HG03575 (cell line): Measurements from ENCODE around the gene KSR1.
"Not testable (repeated sequence)": the region's sequence is repeated elsewhere in the genome, so short reads cannot be mapped to it uniquely, and the experiment has no call there.

Experiments used
- ATAC-seq: cut with Tn5 transposase; IDR thresholded peaks from one replicate; pipeline ENCODE4 v1.9.1; 2021; ENCODE audit not compliant: unreplicated experiment, insufficient number of reproducible peaks, low FRiP score; ENCODE audit errors: extremely low read depth

The KSR1 gene

DNA sequence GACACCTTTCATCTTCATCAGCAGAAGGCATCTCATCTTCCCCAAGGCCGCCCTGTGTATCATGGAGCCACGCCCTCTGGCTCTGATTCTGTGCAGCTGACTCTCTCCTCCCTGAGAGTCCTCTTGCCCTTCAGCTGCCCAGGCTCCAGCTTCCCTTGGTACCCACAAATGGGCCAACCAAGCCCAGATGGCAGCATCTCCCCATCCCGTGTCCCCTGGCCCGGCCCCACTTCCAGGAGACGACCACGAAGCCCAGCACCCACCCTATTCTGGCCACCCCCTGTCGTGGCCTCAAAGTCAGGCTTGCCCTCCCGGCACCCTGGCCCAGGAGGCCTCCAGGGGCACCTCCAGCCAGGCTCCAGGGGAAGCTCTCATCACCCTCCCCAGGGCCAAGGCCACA, 31.3 kb upstream of the KSR1 start:
- ATAC-seq: no peak

DNA sequence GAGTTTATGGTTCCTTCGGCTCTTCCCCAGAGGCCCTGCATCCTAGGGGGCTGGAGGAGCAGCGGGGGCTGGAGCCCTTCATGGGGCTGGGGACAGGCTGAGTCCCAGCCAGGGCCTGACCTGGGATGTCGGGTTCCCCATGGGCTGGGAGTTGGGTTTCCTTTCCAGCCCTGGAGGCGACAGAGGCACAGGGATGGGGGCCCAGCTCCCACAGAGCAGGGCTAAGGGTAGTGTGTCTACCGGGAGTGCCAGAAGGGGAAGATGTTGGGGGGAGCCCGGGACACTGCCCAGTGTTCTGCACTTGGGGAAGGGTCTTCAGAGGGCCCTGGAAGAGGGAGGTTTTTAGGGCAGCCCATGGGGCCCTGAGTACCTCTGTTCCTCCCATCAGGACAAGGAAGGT, 30.7 kb upstream of the KSR1 start:
- ATAC-seq: not testable (repeated sequence)

DNA sequence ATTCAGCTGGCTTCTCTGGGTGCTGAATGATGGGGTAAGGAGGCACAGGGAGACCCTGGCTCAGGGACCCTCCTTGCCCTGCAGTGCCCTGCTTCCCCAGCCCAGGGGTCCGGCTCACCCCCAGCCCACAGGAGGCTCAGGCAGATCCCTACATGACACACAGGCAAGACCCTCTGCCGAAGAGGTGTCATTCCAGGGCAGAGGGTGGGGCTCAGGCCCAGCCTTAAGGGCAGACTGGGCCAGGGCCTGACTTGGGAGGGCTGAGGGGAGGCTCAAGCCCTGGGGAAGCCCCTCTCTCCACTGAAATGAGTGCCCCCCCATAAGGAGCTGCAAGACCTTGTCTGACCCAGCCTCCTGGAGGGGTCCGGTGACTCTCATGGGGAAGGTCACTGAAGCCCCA, 30.3 kb upstream of the KSR1 start:
- ATAC-seq: no peak

DNA sequence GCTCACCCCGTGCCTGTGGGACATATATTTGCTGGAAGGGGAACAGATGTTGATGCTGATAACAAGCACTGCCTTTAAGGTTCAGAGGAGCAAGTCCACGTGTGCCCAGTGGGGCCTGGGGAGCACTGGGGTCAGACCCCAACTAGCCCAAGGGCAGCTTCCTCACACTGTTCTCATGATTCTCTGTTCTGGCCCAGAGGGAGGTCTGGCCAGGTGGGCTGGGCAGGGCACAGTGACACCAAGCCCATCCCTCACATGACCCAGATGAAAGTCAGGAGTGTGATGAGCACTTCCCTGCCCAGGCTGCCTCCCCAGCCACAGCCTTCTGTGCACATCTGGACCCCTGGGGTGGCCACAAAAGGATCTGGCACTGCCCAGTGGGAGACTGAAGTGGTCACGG, 29.8 kb upstream of the KSR1 start:
- ATAC-seq: not testable (repeated sequence)

DNA sequence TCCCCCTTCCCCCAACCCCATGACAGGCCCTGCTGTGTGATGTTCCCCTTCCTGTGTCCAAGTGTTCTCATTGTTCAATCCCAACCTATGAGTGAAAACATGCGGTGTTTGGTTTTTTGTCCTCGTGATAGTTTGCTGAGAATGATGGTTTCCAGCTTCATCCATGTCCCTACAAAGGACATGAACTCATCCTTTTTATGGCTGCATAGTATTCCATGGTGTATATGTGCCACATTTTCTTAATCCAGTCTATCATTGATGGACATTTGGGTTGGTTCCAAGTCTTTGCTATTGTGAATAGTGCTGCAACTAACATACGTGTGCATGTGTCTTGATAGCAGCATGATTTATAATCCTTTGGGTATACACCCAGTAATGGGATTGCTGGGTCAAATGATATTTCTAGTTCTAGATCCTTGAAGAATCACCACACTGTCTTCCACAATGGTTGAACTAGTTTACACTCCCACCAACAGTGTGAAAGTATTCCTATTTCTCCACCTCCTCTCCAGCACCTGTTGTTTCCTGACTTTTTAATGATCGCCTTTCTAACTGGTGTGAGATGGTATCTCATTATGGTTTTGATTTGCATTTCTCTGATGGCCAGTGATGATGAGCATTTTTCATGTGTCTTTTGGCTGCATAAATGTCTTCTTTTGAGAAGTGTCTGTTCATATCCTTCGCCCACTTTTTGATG, 28.9 kb upstream of the KSR1 start:
- ATAC-seq: not testable (repeated sequence)

DNA sequence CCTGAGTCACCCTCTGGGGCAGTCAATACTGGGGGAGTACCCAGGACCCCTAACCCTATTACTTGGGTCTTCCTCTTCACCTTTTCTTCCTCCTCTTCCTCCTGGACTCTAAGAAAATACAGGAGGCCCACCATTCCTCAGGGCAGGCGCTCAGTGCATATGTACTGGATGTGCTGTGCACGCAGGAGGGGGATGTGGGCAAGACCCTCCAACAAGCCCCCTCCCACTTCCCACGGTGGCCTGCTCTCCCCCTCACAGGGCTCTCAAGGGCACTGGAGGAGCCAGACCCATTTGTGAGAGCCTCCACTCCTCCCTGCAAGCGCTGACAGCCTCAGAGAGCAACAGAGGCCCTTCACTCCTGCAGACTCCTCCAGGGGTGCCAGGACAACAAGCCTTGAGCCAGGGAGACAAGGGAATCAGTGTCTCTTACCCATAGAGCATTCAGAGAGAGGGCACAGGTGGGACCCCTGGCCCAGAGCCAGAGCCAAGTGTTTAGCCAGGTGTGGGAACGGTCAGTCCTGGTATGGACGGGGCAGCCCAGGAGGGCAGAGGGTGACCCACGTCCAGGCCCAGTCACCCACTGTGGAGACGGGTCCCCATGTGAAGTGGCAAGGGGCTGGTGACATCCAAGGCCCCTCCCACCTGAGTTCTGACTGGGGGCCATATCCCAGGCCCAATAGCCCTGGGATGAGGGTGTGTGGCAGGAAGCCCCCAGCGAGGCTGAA, 27.3 kb upstream of the KSR1 start:
- ATAC-seq: no peak

DNA sequence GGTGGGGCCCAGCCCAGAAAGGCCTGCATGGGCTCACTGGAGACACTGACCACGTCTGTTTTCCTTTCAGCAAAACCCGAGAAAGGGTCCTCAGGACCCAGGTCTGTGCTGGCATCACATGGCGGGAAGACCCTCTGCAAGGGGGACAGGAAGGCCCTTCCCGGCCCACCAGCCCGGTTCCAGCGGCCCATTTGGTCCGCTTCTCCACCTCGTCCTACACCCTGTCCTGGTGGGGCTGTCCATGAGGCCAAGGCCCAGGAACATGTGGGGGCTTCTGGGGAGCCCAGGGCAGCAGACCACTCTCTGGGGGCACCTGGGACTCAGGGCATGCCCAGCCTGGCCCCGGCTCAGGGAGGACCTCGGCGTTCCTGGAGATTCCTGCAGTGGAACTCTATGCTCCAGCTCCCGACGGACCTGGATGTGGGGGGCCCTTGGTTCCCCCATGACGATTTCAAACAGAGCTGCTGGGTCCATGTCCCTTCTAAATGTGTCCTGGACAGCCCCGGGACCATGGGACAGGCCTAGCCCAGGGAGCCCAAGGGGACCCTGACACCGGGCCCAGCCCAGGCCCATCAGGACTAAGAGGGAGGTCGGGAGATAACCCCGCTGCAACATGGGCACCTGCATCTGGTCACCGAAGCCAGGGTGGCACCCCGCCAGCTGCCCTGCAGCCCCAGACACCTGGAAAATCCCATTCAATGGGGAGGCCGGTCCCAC, 26.4 kb upstream of the KSR1 start:
- no peak for ATAC-seq

DNA sequence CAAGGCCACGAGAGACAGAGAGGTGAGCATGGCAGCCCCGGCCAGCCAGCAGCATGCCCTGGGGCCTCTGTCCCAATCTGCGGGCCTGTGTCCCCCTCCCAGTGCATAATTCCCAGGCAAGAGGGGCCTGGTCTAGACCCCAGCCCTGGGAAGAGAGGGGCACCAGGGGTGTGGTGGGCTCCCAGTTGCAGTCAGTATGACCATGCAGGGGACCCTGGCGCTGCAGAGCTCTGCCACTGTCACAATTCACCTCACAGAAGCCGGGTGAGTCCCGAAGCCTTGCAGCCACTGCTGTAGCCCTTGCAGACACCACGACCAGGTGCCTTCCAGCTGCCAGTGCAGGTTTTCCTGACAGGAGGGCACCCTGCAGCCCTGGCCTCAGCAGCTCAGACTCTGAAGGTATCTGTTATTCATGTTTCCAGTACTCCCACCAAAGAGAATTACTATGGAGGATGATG, 25.8 kb upstream of the KSR1 start:
- no peak for ATAC-seq

DNA sequence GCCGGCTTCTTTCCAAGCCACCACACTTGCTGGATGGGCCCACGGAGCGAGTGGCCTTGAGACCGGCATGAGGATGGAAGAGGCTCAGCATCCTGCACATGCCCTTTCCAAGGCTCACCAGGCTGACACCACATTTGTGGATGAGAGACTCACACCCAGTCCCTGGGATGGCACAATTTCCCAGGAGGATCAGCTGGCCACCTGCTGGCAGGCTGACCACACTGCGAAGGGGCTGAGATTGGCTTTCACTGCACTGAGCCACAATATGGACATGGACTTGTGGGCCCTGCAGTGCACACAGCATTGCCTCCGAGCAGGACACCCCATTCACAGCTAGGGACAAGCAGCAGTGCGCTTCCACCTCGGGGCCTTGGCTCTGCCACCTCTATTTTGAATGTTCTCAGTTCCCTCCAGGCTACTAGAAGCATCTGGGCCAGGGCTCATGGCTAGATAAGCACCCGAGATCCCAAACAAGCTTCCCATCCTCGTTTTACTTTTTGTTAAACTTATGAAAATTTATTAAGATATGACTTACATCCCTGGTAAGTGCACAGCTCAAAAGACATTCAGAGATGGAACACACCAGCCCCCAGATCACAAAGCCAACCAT, 25.3 kb upstream of the KSR1 start:
- no peak for ATAC-seq

DNA sequence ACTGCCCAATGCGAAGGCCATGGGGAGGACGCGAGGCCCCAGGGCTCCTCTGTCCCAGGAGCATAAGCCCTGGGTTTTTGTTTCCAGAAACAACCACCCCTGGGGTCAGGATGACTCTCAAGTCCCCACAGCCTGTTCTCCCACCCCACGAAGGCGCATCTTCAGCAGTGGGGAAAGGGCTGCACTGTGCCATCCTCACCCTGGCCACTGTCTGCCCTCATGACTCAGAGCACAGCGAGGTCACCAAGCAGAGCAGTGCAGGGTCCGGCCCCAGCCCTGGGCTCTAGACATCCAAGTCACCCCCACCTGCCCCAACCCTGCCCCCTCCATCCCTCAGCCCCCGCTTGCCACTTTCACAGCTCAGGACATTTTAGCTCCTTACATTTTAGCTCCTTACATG, 22.7 kb upstream of the KSR1 start:
- ATAC-seq: no peak

DNA sequence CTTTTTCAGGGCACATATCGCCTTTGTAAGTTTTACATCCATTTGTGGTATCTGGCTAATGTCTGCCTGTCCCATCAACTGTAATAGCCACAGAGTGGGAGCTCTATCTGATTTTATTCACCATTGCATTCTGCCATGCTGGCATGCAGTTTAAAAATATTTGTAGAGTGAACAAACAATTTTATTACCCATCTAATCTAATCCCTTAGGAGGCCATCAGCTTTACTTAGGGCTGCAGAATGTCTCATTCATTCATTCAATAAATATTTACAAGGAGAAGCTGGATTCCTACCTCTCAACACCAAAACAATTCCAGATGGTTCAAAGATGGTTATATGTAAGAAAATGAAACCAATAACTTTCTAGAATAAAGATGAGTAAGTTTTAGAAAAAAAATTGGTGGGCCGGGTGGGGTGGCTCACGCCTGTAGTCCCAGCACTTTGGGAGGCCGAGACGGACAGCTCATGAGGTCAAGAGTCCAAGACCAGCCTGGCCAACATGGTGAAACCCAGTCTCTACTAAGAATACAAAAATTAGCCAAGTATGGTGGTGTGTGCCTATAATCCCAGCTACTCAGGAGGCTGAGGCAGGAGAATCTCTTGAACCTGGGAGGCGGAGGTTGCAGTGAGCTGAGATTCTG, 20.7 kb upstream of the KSR1 start:
- not testable (repeated sequence) for ATAC-seq

DNA sequence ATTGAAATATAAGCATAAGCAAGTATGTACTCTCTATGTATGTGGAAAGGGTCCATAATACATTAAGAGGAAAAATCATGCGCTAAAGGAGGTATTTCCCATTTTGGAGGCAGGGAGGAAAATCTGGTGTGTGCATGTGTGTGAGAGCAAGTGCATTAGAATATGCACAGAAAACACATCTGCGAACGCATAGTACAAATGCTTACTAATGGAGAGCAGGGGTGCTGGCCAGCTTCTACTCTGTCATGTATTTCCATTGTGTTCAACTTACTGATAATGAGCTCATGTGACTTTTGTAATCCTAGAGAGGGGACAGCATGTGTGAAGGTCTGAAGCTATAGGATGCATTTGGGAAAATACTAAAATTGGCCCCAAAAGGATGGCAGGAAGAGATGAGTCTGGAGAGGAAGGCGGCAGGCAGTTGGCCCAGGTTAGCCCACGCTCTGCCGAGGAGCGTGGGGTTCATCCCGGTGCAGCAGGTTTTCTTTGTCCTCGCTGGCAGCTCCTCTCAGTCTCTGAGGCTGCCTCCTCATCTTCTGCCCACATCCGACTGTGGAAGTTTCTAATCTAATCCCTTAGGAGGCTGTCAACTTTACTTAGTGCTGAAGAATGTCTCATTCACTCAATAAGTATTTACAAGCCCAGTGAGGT, 17.8 kb upstream of the KSR1 start:
- no peak for ATAC-seq

DNA sequence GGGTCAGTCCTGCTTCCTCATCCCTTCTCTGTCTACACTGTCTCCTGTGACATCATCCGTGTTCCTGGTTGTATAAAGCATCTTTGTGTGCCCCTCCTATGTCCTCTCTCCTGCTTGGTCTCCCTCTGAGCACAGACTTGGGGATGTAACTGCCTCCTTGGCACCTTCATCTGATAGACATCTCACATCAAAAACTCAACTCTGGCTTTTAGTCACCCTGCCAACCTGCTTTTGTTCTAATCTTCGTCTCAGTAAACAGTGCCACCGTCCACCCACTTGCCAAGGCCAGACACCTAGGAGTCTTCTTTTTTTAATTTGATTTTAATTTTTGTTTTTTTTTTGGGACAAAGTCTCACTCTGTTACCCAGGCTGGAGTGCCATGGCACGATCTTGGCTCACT, 16.9 kb upstream of the KSR1 start:
- ATAC-seq: no peak

DNA sequence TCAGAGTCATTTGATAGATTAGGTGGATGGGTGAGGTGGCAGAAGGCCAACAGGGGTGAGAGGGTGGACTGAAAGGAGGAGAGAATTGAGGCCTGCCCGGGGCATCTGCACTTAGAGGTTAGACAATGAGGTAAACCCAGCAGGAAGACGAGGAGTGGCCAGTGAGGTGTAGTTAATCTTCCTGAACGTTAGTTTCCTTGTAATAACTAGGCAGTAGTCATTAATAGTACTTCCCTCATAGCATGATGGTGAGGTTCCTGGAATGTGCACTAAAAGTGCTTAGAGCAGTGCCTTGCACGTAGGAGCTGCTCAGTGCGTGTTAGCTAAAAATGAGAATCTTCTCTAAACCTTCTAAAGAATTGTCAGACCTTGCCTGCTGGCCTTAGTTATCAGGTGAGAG, 13.5 kb upstream of the KSR1 start:
- no peak for ATAC-seq

DNA sequence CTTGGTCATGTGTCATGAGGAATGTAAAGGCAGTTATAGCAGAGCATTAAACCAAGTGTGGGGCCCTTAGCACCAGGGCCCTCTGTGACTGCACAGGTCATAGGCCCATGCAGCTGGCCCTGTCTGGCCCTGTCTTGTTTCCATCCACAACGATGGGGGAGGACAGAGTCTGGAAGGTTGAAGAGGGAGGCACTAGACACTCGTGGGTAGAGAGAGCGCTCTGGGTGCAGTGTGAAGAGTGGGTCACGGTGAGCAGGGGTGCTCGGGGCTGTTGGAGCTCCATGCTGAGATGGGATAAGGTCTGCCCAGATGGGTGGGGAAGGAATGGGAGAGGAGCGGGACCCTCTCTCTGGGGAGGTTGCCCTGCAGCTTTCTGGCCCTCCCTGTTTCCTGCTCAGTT, 12.8 kb upstream of the KSR1 start:
- ATAC-seq: no peak

DNA sequence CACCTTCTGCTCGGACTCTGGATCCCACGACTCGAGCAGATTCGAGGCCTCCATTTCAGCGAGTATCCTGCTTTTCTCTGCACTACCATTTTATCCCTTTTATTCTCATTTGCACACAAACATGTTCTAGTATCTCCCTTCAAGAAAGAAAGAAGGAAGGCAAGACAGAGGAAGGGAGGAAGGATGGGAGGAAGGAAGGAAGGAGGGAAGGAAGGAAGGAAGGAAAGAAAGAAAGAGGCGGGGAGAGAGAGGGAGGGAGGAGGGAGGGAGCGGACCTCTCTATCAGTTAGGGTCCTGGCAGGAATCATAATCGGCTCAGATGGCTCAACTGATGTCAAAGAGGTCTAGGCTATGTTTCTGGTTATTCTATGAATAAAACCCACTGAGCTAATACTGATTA, 10.3 kb upstream of the KSR1 start:
- no peak for ATAC-seq

DNA sequence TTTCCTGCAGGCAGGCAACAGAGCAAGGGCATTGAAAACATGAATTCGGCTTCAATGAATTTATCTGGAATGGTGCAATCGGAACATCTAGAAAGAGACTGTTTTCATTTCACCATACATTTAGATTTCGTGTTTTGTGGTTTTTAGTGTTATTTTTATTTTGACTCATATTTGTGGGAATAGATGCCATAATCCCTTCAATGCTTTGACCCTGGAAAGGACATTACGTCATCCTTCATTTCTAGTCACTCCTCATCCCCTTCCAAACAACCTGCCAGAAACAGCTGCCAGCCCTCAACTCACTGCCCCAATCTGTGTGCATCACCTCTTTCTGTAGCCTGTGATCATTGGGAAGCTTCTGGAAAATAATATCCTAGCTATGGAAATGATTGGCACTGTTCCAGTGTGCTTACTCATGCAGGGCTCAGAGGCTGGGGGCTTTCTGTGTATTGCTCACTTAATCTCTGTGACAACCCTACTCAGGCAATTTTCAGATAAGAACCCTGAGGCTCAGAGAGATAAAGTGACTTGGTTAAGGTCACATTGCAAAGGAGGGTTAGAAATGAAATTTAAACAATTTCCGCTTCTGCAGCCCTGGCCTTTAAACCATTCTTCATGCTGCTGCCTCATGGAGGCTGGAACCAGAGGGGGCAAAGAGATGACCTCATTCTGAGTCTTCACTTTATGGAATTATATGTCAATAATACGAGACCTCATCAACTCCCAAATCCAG, 9.5 kb upstream of the KSR1 start:
- no peak for ATAC-seq

DNA sequence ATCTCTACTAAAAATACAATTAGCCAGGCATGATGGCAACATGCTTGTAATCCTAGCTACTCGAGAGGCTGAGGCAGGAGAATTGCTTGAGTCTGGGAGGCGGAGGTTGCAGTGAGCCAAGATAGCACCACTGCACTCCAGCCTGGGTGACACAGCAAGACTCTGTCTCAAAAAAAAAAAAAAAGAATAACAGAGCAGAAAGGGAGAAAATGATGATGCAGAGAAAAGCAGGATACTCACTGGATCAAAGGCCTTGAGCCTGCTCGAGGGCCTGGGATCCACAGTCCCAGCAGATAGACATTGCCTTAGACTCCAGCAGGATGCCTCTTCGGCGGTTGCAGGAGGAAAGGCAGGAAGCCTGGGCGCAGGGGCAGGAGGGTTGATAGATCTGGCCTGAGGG, 7.7 kb upstream of the KSR1 start:
- ATAC-seq: not testable (repeated sequence)
